ENCODE results near the gene EPRS1.
"Not testable (repeated sequence)": the region's sequence is repeated elsewhere in the genome, so short reads cannot be mapped to it uniquely, and the experiment has no call there.

The EPRS1 gene

GRCh38 chr1:220089650-220090556 is 43.6 kb upstream of the EPRS1 start, which contains the start of gene BPNT1:
BPNT1 (minus strand) TSS chr1:220089788; CDS start chr1:220079846, 9,942 bp downstream.
- TF ChIP-seq MYC (IDR thresholded peaks at IDR 0.05; ENCODE audit: low read depth, low read length) (peak; percentile 68; the same call in 1 of the 2 replicates), CTCF (IDR thresholded peaks at IDR 0.05; ENCODE audit: low read depth, low read length) (no peak), MAX (IDR thresholded peaks at IDR 0.05; ENCODE audit: low read depth, low read length) (0 out of 2 replicates have a peak, but pooled peaks have one; percentile 53), POLR2A (IDR thresholded peaks at IDR 0.05; ENCODE audit: extremely low read depth, insufficient read length) (peak; percentile 66)
- peak; percentile 94 for DNase-seq (ENCODE audit: low read depth)
- peak within 1 kb of the TSS; percentile 96 for H3K4me3 ChIP-seq (ENCODE audit: low read depth, low read length)

- not testable (repeated sequence) for H3K4me3 ChIP-seq (ENCODE audit: low read depth, low read length)
- DNase-seq (ENCODE audit: low read depth), result peak; percentile 21
- TF ChIP-seq CTCF (IDR thresholded peaks at IDR 0.05; ENCODE audit: low read depth, low read length), result peak; percentile 21
Observed at GRCh38 chr1:220086261-220086686, 40.0 kb upstream of the EPRS1 start.

GRCh38 chr1:220084460-220084859 is 38.2 kb upstream of the EPRS1 start:
- TF ChIP-seq CTCF (IDR thresholded peaks at IDR 0.05; ENCODE audit: low read depth, low read length), result no peak
- TF ChIP-seq MAX (IDR thresholded peaks at IDR 0.05; ENCODE audit: low read depth, low read length), result no peak
- TF ChIP-seq MYC (IDR thresholded peaks at IDR 0.05; ENCODE audit: low read depth, low read length), result no peak
- TF ChIP-seq POLR2A (IDR thresholded peaks at IDR 0.05; ENCODE audit: extremely low read depth, insufficient read length), result no peak
- no peak overlapping the region for H3K4me3 ChIP-seq (ENCODE audit: low read depth, low read length)
- no peak for DNase-seq (ENCODE audit: low read depth)

GRCh38 chr1:220077887-220078286 is 31.6 kb upstream of the EPRS1 start:
- DNase-seq (ENCODE audit: low read depth), result peak; percentile 14
- H3K4me3 ChIP-seq (ENCODE audit: low read depth, low read length), result no peak overlapping the region
- TF ChIP-seq CTCF (IDR thresholded peaks at IDR 0.05; ENCODE audit: low read depth, low read length), result no peak
- TF ChIP-seq POLR2A (IDR thresholded peaks at IDR 0.05; ENCODE audit: extremely low read depth, insufficient read length), result no peak
- no peak for TF ChIP-seq MYC (IDR thresholded peaks at IDR 0.05; ENCODE audit: low read depth, low read length)
- TF ChIP-seq MAX (IDR thresholded peaks at IDR 0.05; ENCODE audit: low read depth, low read length), result no peak

- no peak for DNase-seq (ENCODE audit: low read depth)
- no peak for TF ChIP-seq CTCF (IDR thresholded peaks at IDR 0.05; ENCODE audit: low read depth, low read length)
- no peak for TF ChIP-seq POLR2A (IDR thresholded peaks at IDR 0.05; ENCODE audit: extremely low read depth, insufficient read length)
- TF ChIP-seq MAX (IDR thresholded peaks at IDR 0.05; ENCODE audit: low read depth, low read length), result no peak
- no peak for TF ChIP-seq MYC (IDR thresholded peaks at IDR 0.05; ENCODE audit: low read depth, low read length)
- no peak overlapping the region for H3K4me3 ChIP-seq (ENCODE audit: low read depth, low read length)
Observed at GRCh38 chr1:220076861-220077762, 30.8 kb upstream of the EPRS1 start.

All from NB4 (cell line).